ENCODE measurements around the gene MS4A7.

GRCh38 chr11:60357771-60358170 is 20.6 kb upstream of the MS4A7 start:
- TF ChIP-seq POLR2AphosphoS5 (IDR thresholded peaks at IDR 0.05; ENCODE audit: low read depth, low read length) (no peak), SIN3A (IDR thresholded peaks at IDR 0.05; ENCODE audit: borderline replicate concordance, insufficient read depth, low read length) (no peak)

Measured in PFSK-1 (cell line).